SJCRH30 (cell line): ENCODE results near the gene HNRNPA3. TPM values are rescaled to one million over a fixed set of nuclear protein-coding genes. Genes with fewer than 3 reads are reported as not detected.

Experiments used
- total RNA-seq: library from RNA; depleted of rRNA; stranded (reverse); fragments of >200 nt; shearing (Covaris generic); gene quantifications from 2 replicates; pipeline ENCODE4 v1.2.3, GENCODE V29; 2014; rRNA removed

The HNRNPA3 gene
- total RNA-seq, 1 experiment from 2014 or later, result 159 TPM

Other genes starting within 250 kb of the HNRNPA3 start
- gene NFE2L2, start 51.9 kb downstream of the HNRNPA3 start, total RNA-seq, result 40.2 and 47.7 TPM in 2 replicates
- gene AGPS, start 180.0 kb downstream of the HNRNPA3 start, total RNA-seq, result 56.4 and 66.7 TPM in 2 replicates